Gastrocnemius medialis (tissue), 4 donors: ENCODE data around the gene OSBPL2.

Source experiments
- POLR2A ChIP-seq, 2 donors: fragments of 450-650 bp; IDR thresholded peaks; one replicate each; pipeline ENCODE4 v1.6.1; 2017; ENCODE audit warnings: antibody characterized with exemption in 2 of 2, mild to moderate bottlenecking in 2 of 2, moderate library complexity in 2 of 2
- TF ChIP-seq, protein P1 (sequence below), 5 experiments: fragments of 450-650 bp in 3 of 5; fragments of 200-600 bp in 2 of 5; sonication (generic) in 2 of 5; IDR thresholded peaks in 4 of 5; conservative IDR thresholded peaks in 1 of 5; 1 replicate in 4 of 5; 2 replicates in 1 of 5; pipeline ENCODE4 v1.5.1; 2016 to 2019; ENCODE audit warnings: antibody characterized with exemption in 5 of 5, mild to moderate bottlenecking in 3 of 5, moderate library complexity in 3 of 5

DNA sequence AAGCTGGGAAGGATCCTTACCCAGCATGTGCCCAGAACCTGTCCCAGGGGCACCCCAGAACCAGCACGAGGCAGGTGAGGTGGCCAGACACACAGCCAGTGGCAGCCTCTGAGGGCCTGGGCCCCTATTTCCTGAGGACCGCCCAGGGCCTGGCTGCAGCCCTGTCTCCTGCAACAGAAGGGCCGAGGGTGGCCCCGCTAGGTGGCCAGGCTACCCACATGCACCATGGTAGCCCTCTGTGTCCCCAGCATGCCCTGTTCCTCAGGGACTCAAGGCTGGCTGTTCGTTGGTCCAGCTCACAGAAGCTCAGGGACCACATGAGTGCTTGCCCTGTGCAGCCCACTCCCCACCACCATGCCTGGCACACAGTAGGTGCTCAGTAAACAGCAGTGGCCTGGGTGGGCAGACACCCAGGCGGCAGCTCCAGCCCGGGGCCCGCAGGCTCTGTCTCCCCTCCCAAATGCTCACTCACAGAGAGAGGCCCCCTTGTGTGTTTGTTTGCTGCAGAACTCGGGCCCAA, 26.5 kb upstream of the OSBPL2 start:
- TF ChIP-seq, protein P1, sequence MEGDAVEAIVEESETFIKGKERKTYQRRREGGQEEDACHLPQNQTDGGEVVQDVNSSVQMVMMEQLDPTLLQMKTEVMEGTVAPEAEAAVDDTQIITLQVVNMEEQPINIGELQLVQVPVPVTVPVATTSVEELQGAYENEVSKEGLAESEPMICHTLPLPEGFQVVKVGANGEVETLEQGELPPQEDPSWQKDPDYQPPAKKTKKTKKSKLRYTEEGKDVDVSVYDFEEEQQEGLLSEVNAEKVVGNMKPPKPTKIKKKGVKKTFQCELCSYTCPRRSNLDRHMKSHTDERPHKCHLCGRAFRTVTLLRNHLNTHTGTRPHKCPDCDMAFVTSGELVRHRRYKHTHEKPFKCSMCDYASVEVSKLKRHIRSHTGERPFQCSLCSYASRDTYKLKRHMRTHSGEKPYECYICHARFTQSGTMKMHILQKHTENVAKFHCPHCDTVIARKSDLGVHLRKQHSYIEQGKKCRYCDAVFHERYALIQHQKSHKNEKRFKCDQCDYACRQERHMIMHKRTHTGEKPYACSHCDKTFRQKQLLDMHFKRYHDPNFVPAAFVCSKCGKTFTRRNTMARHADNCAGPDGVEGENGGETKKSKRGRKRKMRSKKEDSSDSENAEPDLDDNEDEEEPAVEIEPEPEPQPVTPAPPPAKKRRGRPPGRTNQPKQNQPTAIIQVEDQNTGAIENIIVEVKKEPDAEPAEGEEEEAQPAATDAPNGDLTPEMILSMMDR (IDR thresholded peaks at IDR 0.05 in 4 of 5, conservative IDR thresholded peaks at IDR 0.05 in 1 of 5): no peak
- no peak for TF ChIP-seq POLR2A (IDR thresholded peaks at IDR 0.05)
